NCI-H2107 (cell line): ENCODE measurements around the gene BCAR3.
A peak's percentile ranks its signal among the peaks of the same experiment; 100 is the strongest.

ENCODE experiments used
- DNase-seq: peaks from one replicate; lab custom pipeline; 2025; lab: John Stamatoyannopoulos, UW

The BCAR3 gene

GRCh38 chr1:93681101-93681988 lies at the start of gene BCAR3:
BCAR3 (minus strand) TSS chr1:93681837; CDS start chr1:93674930, 6,907 bp downstream.
- DNase-seq: peak; percentile 79

GRCh38 chr1:93730621-93731020 lies 49.0 kb upstream of the BCAR3 start:
- DNase-seq: no peak

GRCh38 chr1:93729906-93730305 lies 48.3 kb upstream of the BCAR3 start:
- DNase-seq: no peak

- DNase-seq: no peak
These were observed 47.9 kb upstream of the BCAR3 start for GRCh38 chr1:93729502-93729901.

- no peak for DNase-seq
These were observed 47.0 kb upstream of the BCAR3 start for GRCh38 chr1:93728480-93729131.

GRCh38 chr1:93723733-93724270 lies 42.2 kb upstream of the BCAR3 start:
- no peak for DNase-seq

- DNase-seq: no peak
These were observed 41.5 kb upstream of the BCAR3 start for GRCh38 chr1:93723110-93723509.

- DNase-seq: no peak
These were observed 40.7 kb upstream of the BCAR3 start for GRCh38 chr1:93722081-93723031.

GRCh38 chr1:93720956-93721626 lies 39.5 kb upstream of the BCAR3 start:
- no peak for DNase-seq

- no peak for DNase-seq
These were observed 36.0 kb upstream of the BCAR3 start for GRCh38 chr1:93717640-93718039.

- DNase-seq: no peak
These were observed 35.3 kb upstream of the BCAR3 start for GRCh38 chr1:93716941-93717368.

- no peak for DNase-seq
These were observed 34.5 kb upstream of the BCAR3 start for GRCh38 chr1:93716163-93716562.

GRCh38 chr1:93715529-93716126 lies 34.0 kb upstream of the BCAR3 start:
- DNase-seq: peak; percentile 44

- no peak for DNase-seq
These were observed 32.7 kb upstream of the BCAR3 start for GRCh38 chr1:93714356-93714755.

- no peak for DNase-seq
These were observed 31.7 kb upstream of the BCAR3 start for GRCh38 chr1:93713341-93713740.

GRCh38 chr1:93712741-93713140 lies 31.1 kb upstream of the BCAR3 start:
- DNase-seq: no peak

GRCh38 chr1:93710499-93711453 lies 29.1 kb upstream of the BCAR3 start:
- DNase-seq: no peak

- peak; percentile 63 for DNase-seq
These were observed 27.3 kb upstream of the BCAR3 start for GRCh38 chr1:93708734-93709481.

- no peak for DNase-seq
These were observed 26.3 kb upstream of the BCAR3 start for GRCh38 chr1:93707956-93708355.
